Activated naive CD8-positive, alpha-beta T cell treated with anti-CD3 and anti-CD28 coated beads, Interleukin-2, amount 50 U/mL, for 24 hours (primary cell): ENCODE measurements around the gene CD6.

Source experiments
- ATAC-seq: fragments of 150-1000 bp; cut with Tn5 transposase; one replicate; pipeline ENCODE4 v1.10.0; 2021
- DNase-seq: peaks from one replicate; pipeline ENCODE4 v3.0.0; 2021
- H3K27ac Mint-ChIP-seq: one replicate; pipeline ENCODE4 v1.8.0; 2021; ENCODE audit warnings: mild to moderate bottlenecking, mixed read lengths
- H3K27me3 Mint-ChIP-seq: one replicate; pipeline ENCODE4 v1.8.0; 2021; ENCODE audit warnings: mixed read lengths
- H3K36me3 Mint-ChIP-seq: one replicate; pipeline ENCODE4 v1.8.0; 2021; ENCODE audit warnings: low read depth, mixed read lengths
- H3K4me1 Mint-ChIP-seq: one replicate; pipeline ENCODE4 v1.8.0; 2021; ENCODE audit warnings: mixed read lengths
- H3K4me3 Mint-ChIP-seq: one replicate; pipeline ENCODE4 v1.8.0; 2021; ENCODE audit warnings: mild to moderate bottlenecking, moderate library complexity, mixed read lengths
- H3K9me3 Mint-ChIP-seq: one replicate; pipeline ENCODE4 v1.8.0; 2021; ENCODE audit warnings: mixed read lengths

CD6 gene

GRCh38 chr11:60977224-60977623 is 5.7 kb downstream of the CD6 start:
- ATAC-seq (no peak), DNase-seq (no peak)
- Mint-ChIP-seq H3K36me3 (peaks cover 66% of the 10 kb centered on the region), H3K9me3 (no peaks in the 10 kb centered on the region), H3K4me1 (peaks cover 77% of the 10 kb centered on the region), H3K27me3 (no peaks in the 10 kb centered on the region), H3K4me3 (peak overlapping the region; percentile 71), H3K27ac (peak overlapping the region; percentile 95)

DNA sequence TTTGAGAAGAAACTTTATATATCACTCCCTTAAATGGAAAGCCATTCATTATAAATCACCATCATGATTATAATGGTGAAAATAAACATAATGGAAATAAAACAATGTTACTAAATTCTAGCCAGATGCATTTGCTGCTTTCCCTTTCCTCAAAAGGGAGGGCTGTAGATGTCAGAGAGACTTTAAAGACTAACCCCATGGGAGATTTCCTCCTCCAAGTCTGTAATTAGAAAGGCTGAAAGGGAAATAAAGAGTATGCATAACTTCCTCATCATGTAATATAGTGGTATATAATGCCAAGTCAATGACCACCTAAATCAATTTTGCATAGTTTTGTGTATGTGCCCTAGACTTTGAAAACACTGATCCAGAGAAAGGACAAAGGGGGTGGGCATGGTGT is 6.4 kb downstream of the CD6 start:
- peaks cover 66% of the 10 kb centered on the region for H3K36me3 Mint-ChIP-seq
- peak overlapping the region; percentile 71 for H3K4me3 Mint-ChIP-seq
- ATAC-seq (no peak), DNase-seq (no peak)
- peaks cover 83% of the 10 kb centered on the region for H3K4me1 Mint-ChIP-seq
- H3K27ac Mint-ChIP-seq: peak overlapping the region; percentile 95
- H3K9me3 Mint-ChIP-seq: no peaks in the 10 kb centered on the region
- H3K27me3 Mint-ChIP-seq: no peaks in the 10 kb centered on the region

DNA sequence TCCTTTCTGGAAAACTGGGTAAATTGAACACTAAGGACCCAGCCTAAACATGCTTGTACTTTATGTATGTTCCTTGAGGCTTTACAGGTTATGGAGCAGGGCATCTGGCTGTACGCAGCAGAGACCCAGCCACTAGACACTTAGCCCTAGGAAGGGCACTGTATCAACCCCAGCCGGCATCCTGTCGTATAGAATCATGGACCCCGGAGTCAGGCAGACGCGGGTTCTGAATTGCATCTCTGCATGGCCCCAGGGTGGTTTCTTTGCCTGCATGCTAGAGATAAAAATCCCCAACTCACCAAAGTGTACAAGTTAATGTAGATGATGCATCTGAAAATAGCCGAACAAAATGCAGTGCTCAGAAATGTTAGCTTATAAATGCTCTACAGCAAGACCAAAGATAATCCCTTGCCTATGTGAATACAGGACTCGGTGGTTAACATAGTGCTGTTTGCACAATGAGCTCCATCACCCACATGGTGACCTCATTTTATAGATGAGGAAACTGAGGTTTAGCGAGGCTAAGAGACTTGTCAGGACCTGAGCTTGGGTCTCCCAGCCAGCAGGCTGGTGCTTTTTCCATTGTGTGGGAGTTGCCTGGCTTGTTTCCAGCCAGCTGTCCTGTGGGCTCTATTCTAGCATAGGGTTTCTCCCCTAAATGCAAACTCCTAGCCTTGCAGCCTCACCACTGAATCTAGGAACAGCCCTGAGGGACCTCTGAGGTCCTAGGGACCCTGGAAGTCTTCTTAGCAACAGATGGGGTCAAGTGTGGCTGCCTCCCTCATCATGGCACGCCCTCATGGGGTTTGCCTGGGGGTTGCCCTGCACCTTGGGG is 7.3 kb downstream of the CD6 start:
- Mint-ChIP-seq H3K27ac (peak overlapping the region; percentile 95), H3K4me3 (peak overlapping the region; percentile 71), H3K27me3 (no peaks in the 10 kb centered on the region), H3K4me1 (peaks cover 91% of the 10 kb centered on the region), H3K36me3 (peaks cover 65% of the 10 kb centered on the region), H3K9me3 (no peaks in the 10 kb centered on the region)
- DNase-seq (peak; percentile 89), ATAC-seq (peak; percentile 87)

- ATAC-seq (no peak), DNase-seq (no peak)
- peaks cover 54% of the 10 kb centered on the region for H3K36me3 Mint-ChIP-seq
- H3K4me3 Mint-ChIP-seq: peak overlapping the region; percentile 55
- peak overlapping the region; percentile 95 for H3K27ac Mint-ChIP-seq
- no peaks in the 10 kb centered on the region for H3K9me3 Mint-ChIP-seq
- no peaks in the 10 kb centered on the region for H3K27me3 Mint-ChIP-seq
- peaks cover 98% of the 10 kb centered on the region for H3K4me1 Mint-ChIP-seq
Observed at GRCh38 chr11:60981515-60981914, 10.0 kb downstream of the CD6 start.

DNA sequence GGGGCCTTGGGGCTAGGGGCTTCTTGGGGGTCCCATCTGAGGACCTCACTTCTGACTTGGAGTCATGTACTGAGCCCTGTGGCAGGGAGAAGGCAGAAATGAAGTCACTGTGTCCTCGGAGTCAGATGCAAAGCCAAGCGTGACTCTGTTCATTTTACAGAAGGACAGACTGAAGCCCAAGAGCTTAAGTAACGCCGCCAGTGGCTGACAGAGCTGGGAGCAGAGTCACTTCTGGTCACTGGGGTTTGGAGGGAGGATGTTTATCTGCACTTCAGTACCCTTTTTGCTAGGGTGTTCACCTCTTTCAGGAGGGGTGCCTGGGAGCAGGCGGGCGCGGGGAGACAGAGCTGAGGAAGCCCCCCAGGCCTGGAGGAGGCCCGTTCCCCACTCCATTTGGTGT is 10.7 kb downstream of the CD6 start:
- H3K27ac Mint-ChIP-seq: peak overlapping the region; percentile 95
- H3K4me3 Mint-ChIP-seq: peak overlapping the region; percentile 72
- H3K27me3 Mint-ChIP-seq: no peaks in the 10 kb centered on the region
- H3K9me3 Mint-ChIP-seq: no peaks in the 10 kb centered on the region
- ATAC-seq: no peak
- H3K4me1 Mint-ChIP-seq: peaks cover 98% of the 10 kb centered on the region
- H3K36me3 Mint-ChIP-seq: peaks cover 52% of the 10 kb centered on the region
- DNase-seq: no peak

- peaks cover 98% of the 10 kb centered on the region for H3K4me1 Mint-ChIP-seq
- ATAC-seq (no peak), DNase-seq (no peak)
- peak overlapping the region; percentile 72 for H3K4me3 Mint-ChIP-seq
- H3K36me3 Mint-ChIP-seq: peaks cover 53% of the 10 kb centered on the region
- peak overlapping the region; percentile 95 for H3K27ac Mint-ChIP-seq
- no peaks in the 10 kb centered on the region for H3K27me3 Mint-ChIP-seq
- no peaks in the 10 kb centered on the region for H3K9me3 Mint-ChIP-seq
Observed at GRCh38 chr11:60984149-60984548, 12.7 kb downstream of the CD6 start.

DNA sequence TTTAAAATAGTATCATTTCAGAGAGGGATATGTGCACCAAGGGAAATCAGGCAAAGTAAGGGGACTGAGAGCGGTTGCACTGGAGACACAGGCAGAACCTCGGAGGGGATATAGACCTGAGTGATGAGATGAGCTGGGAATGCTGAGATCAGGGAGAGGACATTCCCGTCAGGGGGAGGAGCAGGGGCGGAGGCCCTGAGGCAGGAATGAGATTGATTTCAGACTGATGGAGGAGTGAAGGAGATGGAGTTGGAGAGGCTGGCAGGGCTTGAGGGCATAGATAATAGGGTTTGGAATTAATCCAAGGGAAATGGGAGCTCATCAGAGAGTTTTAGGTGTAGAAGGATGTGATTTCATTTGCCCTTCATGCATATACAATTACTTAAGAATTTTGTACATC is 13.2 kb downstream of the CD6 start:
- Mint-ChIP-seq H3K9me3 (no peaks in the 10 kb centered on the region), H3K36me3 (peaks cover 55% of the 10 kb centered on the region), H3K27me3 (no peaks in the 10 kb centered on the region), H3K4me1 (peaks cover 98% of the 10 kb centered on the region), H3K27ac (peak overlapping the region; percentile 95), H3K4me3 (peak overlapping the region; percentile 72)
- ATAC-seq: no peak
- DNase-seq: no peak

- no peaks in the 10 kb centered on the region for H3K27me3 Mint-ChIP-seq
- no peaks in the 10 kb centered on the region for H3K9me3 Mint-ChIP-seq
- DNase-seq: no peak
- peaks cover 96% of the 10 kb centered on the region for H3K4me1 Mint-ChIP-seq
- H3K27ac Mint-ChIP-seq: peak overlapping the region; percentile 95
- peak overlapping the region; percentile 71 for H3K4me3 Mint-ChIP-seq
- peaks cover 52% of the 10 kb centered on the region for H3K36me3 Mint-ChIP-seq
- no peak for ATAC-seq
Observed at GRCh38 chr11:60985501-60985900, 14.0 kb downstream of the CD6 start.

DNA sequence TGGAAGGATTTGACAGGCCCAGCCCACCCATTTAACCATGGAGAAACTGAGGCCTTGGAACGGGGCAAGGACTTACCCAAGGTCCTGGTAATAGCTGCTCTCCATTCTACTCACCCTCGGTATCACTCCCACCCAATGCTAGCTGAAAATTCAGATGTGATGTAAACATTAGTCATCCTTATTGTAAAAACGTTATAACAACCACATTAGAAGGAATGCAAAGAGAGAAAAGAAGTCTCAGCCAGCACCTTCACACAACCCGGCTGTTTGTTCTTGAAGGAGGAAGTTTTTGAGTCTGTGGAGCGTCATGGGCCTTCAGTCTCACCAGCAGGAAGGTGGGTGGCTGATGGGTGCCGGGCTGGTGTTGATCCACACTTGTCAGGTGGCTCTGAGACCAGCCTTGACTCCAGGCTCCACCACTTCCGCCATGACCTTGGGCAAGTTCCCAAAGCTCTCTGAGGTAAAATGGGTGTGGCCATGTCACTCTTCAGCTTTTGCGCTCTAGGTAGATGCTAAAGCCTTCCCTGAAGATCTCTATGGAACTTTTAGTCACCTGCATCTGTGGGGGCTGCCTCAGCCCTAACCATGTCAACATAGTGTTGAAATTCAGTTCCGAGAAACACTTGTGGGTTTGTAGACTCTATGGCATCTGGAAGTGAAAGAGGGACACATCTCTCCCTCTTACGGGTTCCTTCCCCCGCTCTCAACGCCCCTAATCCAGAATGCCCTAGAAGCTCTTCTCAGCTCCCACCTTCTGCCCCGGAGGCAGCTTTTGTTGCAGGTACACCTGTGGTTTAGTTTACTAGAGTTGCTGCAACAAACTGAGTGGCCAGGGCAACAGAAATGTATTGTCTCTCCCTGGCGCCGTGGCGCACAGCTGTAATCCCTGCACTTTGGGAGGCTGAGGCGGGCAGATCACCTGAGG is 14.8 kb downstream of the CD6 start:
- H3K36me3 Mint-ChIP-seq: peaks cover 54% of the 10 kb centered on the region
- peak overlapping the region; percentile 95 for H3K27ac Mint-ChIP-seq
- H3K9me3 Mint-ChIP-seq: no peaks in the 10 kb centered on the region
- H3K27me3 Mint-ChIP-seq: no peaks in the 10 kb centered on the region
- peak overlapping the region; percentile 71 for H3K4me3 Mint-ChIP-seq
- peak; percentile 85 for DNase-seq
- H3K4me1 Mint-ChIP-seq: peaks cover 97% of the 10 kb centered on the region
- ATAC-seq: peak; percentile 85

- Mint-ChIP-seq H3K27me3 (no peaks in the 10 kb centered on the region), H3K9me3 (no peaks in the 10 kb centered on the region), H3K4me1 (peaks cover 92% of the 10 kb centered on the region), H3K4me3 (peak overlapping the region; percentile 71), H3K27ac (peak overlapping the region; percentile 95), H3K36me3 (peaks cover 54% of the 10 kb centered on the region)
- ATAC-seq: peak; percentile 65
- peak; percentile 70 for DNase-seq
Observed at GRCh38 chr11:60987577-60988277, 16.2 kb downstream of the CD6 start.

GRCh38 chr11:60988658-60989057 is 17.2 kb downstream of the CD6 start:
- DNase-seq (no peak), ATAC-seq (no peak)
- peaks cover 55% of the 10 kb centered on the region for H3K36me3 Mint-ChIP-seq
- no peaks in the 10 kb centered on the region for H3K9me3 Mint-ChIP-seq
- H3K27me3 Mint-ChIP-seq: no peaks in the 10 kb centered on the region
- peak overlapping the region; percentile 95 for H3K27ac Mint-ChIP-seq
- H3K4me1 Mint-ChIP-seq: peaks cover 92% of the 10 kb centered on the region
- H3K4me3 Mint-ChIP-seq: peak overlapping the region; percentile 71

GRCh38 chr11:60989093-60989650 is 17.7 kb downstream of the CD6 start:
- no peaks in the 10 kb centered on the region for H3K9me3 Mint-ChIP-seq
- DNase-seq: no peak
- no peak for ATAC-seq
- peak overlapping the region; percentile 71 for H3K4me3 Mint-ChIP-seq
- peak overlapping the region; percentile 95 for H3K27ac Mint-ChIP-seq
- peaks cover 92% of the 10 kb centered on the region for H3K4me1 Mint-ChIP-seq
- no peaks in the 10 kb centered on the region for H3K27me3 Mint-ChIP-seq
- H3K36me3 Mint-ChIP-seq: peaks cover 54% of the 10 kb centered on the region

DNA sequence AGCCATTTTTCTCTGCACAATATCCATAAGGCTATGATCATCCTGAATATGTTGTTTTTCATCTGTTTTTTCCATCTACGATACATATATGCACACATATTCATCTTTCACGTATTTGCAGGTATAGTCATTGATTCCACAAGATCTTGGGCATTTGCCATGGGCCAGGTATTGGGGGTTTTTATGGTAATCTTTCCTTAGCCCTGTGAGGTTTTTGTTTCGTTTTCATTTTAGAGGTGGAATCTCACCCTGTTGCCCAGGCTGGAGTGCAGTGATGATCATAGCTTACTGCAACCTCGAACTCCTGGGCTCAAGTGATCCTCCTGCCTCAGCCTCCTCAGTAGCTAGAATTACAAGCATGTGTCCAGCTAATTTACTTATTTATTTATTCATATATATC is 20.0 kb downstream of the CD6 start:
- Mint-ChIP-seq H3K27ac (peak overlapping the region; percentile 88), H3K4me3 (peak overlapping the region; percentile 55), H3K4me1 (peaks cover 90% of the 10 kb centered on the region), H3K9me3 (no peaks in the 10 kb centered on the region), H3K27me3 (no peaks in the 10 kb centered on the region), H3K36me3 (peaks cover 66% of the 10 kb centered on the region)
- DNase-seq (no peak), ATAC-seq (peak; percentile 8)

- peak overlapping the region; percentile 86 for H3K27ac Mint-ChIP-seq
- peaks cover 85% of the 10 kb centered on the region for H3K4me1 Mint-ChIP-seq
- DNase-seq (no peak), ATAC-seq (no peak)
- peaks cover 61% of the 10 kb centered on the region for H3K36me3 Mint-ChIP-seq
- peak overlapping the region; percentile 57 for H3K4me3 Mint-ChIP-seq
- no peaks in the 10 kb centered on the region for H3K9me3 Mint-ChIP-seq
- no peaks in the 10 kb centered on the region for H3K27me3 Mint-ChIP-seq
Observed at GRCh38 chr11:60992842-60993409, 21.4 kb downstream of the CD6 start.
